HG02588 (cell line): Measurements from ENCODE around the gene BLTP3A.

ENCODE experiments used
- ATAC-seq: cut with Tn5 transposase; IDR thresholded peaks from one replicate; pipeline ENCODE4 v1.9.1; 2021; ENCODE audit warnings: mild to moderate bottlenecking, moderate library complexity; ENCODE audit not compliant: unreplicated experiment

BLTP3A gene

DNA sequence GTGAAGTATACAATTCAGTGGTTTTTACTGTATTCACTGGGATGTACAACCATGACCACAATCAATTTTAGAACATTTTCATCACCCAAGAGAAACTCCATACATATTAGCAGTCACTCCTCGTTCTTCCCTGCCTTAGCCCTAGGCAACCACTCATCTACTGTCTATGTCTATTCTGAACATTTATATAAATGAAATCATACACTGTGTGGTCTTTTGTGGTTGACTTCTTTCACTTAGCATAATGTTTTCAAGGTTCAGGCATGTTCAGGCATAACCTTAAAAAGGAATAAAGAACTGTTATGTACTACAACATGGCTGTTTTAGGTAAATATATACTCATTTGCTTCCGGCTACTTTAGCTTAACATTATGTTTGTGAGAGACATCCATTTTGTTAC is 37.3 kb downstream of the BLTP3A start:
- no peak for ATAC-seq

GRCh38 chr6:34832942-34833341 is 41.1 kb downstream of the BLTP3A start:
- ATAC-seq = no peak

- no peak for ATAC-seq
Measured at GRCh38 chr6:34834789-34835518, 43.1 kb downstream of the BLTP3A start.

GRCh38 chr6:34836008-34836407 is 44.1 kb downstream of the BLTP3A start:
- no peak for ATAC-seq

DNA sequence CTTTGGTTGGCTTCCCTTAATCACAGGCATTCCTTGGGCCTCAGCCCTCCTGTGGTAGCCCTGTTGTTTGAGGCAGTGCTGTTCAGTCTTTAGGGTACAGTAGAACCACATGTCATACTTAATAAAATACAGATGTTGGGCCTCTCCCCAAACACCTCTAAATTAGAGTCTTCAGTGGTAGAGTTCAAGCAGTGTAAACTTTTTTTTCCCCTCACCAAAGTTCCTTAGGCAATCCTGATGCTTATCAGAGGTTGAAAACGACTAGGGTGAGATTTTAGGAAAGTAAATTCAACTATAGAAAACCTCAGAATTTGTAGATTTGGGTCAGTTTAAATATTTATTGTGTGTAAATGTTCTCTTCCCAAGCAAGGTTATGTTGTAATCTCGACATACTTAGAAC is 44.6 kb downstream of the BLTP3A start:
- no peak for ATAC-seq

GRCh38 chr6:34837528-34837927 is 45.6 kb downstream of the BLTP3A start:
- ATAC-seq = no peak

DNA sequence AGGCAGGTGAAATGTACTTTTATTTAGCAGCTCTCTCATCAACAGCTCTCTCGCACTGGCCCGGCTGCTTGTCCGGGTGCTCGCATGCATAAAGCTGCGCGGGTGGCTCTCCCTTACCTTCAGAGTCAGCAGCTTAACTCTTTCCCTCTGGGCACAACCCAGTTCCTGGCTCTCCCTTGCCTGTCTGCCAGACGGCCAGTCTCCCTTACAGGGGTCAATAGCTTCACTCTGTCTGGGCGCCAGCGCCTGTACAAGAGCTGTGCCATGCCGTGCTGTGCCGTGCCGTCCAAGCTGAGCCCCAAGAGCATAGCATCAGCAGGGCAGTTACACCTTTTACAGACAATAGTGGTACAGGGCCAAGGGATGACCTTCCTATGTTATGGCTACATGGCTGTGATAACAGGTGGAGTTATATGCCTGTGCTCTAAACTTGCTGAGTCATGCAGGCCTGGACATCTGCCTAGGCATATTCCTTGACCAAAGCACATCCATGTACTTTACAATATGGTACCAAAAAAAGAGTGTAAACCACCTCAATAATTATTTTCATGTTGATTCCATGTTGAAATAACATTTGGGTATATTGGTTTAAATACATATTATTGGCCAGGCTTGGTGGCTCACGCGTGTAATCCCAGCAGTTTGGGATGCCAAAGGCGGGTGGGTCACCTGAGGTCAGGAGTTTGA is 47.9 kb downstream of the BLTP3A start:
- no peak for ATAC-seq
